Measurements from ENCODE around the gene SFMBT2. TPM values are rescaled to one million over a fixed set of nuclear protein-coding genes. Genes with fewer than 3 reads are reported as not detected.
A peak's percentile ranks its signal among the peaks of the same experiment; 100 is the strongest.

The SFMBT2 gene
- total RNA-seq, 2 experiments from 2014 or later = 50.6 to 52.4 TPM

DNA sequence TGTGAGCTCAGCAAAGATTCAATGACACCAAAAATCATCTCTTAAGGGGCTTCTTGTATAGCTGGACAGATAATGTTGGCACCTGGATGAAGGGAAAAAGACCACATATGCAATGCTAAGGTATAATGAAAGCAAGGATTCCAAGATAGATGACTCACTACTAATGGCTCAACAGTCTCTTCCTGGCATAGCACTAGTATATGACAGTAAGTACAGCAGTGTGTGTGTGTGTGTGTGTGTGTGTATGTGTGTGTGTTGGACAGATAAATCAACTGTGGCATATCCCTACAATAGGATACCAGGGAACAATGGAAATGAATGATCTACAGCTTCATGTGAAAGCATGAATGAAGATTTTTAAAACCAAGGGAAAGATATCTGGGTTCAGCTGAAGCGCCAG is 257.1 kb downstream of the SFMBT2 start:
- H3K9me3 Mint-ChIP-seq = no peaks in the 10 kb centered on the region
- H3K36me3 Mint-ChIP-seq = peaks cover 28% of the 10 kb centered on the region
- peaks cover 9% of the 10 kb centered on the region for H3K4me1 Mint-ChIP-seq
- H3K27ac Mint-ChIP-seq = no peak overlapping the region
- ATAC-seq (ENCODE audit: low read depth) (no peak), DNase-seq (no peak)
- POLR2A ChIA-PET = interaction anchor here (1.4 kb wide), 1 partner anchor 39 kb away, joined by 3 read pairs; no protein-coding TSS in a partner anchor
- no peak overlapping the region for H3K4me3 Mint-ChIP-seq
- peaks cover 16% of the 10 kb centered on the region for H3K27me3 Mint-ChIP-seq

DNA sequence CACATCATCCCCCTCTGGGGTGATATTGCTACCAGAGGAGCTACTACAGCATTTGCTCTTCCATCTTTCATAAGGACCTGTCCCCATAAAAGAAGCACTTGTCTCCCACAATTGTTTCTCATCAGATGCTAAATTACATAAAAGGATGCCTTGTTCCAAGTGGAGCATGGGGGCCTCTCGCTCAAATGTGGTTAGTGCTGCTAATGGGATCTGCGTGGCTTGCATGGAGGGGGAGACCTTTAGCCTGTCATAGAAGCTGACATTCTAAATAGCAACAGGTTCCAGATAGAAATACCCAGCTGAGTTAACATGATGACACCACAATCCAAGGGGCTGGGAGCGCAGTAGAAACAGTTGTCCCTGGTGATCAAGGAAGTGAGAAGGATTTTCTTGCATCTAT is 257.9 kb downstream of the SFMBT2 start:
- Mint-ChIP-seq H3K27me3 (peaks cover 19% of the 10 kb centered on the region), H3K4me1 (peaks cover 8% of the 10 kb centered on the region), H3K27ac (no peak overlapping the region), H3K36me3 (peaks cover 24% of the 10 kb centered on the region), H3K9me3 (no peaks in the 10 kb centered on the region), H3K4me3 (no peak overlapping the region)
- no peak for DNase-seq
- ATAC-seq (ENCODE audit: low read depth) = no peak
- POLR2A ChIA-PET = interaction anchor here (1.4 kb wide), 1 partner anchor 40 kb away, joined by 3 read pairs; no protein-coding TSS in a partner anchor

DNA sequence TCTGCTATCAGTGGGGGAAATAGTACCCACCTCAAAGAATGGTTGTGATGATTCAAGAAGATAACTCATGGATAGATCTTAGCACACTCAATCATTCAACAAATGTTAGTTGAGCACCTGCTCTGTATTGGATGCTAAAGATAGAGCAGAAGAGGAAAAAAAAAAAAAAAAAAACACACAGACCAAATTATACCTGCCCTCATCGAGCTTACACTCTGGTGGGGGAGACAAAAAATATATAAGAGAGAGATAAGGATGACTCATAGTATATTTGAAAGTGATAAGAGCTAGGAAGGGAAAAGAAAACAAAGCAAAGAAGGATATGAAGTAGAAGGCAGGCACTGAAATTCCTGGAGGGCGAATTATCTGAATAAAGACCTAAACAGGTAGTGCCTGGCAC is 258.5 kb downstream of the SFMBT2 start:
- DNase-seq = no peak
- H3K27ac Mint-ChIP-seq = no peak overlapping the region
- peaks cover 19% of the 10 kb centered on the region for H3K36me3 Mint-ChIP-seq
- H3K4me1 Mint-ChIP-seq = peaks cover 6% of the 10 kb centered on the region
- H3K27me3 Mint-ChIP-seq = peaks cover 19% of the 10 kb centered on the region
- no peaks in the 10 kb centered on the region for H3K9me3 Mint-ChIP-seq
- H3K4me3 Mint-ChIP-seq = no peak overlapping the region
- ATAC-seq (ENCODE audit: low read depth) = no peak
- POLR2A ChIA-PET = no interaction called here

DNA sequence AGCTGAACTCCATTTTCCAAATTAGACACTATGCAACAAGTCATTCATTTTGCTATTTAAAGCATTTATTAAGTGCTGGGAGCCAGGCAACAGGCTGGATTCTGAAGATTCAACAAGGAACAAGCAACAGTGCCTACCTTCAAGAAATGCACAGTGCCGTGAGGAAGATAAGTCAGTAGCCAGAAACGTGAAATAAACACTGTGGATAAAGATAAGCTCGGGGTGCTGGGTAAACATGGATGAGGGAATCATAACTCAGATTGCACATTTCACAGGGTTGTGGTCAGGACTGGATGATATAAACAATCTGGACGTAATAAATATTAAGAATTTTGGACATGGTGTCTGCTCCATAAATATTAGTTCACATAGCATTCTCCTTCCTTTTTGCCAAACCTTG is 259.3 kb downstream of the SFMBT2 start:
- no peak overlapping the region for H3K27ac Mint-ChIP-seq
- DNase-seq (no peak), ATAC-seq (ENCODE audit: low read depth) (no peak)
- peaks cover 12% of the 10 kb centered on the region for H3K36me3 Mint-ChIP-seq
- no peak overlapping the region for H3K4me3 Mint-ChIP-seq
- H3K4me1 Mint-ChIP-seq = peaks cover 5% of the 10 kb centered on the region
- POLR2A ChIA-PET = no interaction called here
- peaks cover 23% of the 10 kb centered on the region for H3K27me3 Mint-ChIP-seq
- H3K9me3 Mint-ChIP-seq = no peaks in the 10 kb centered on the region

DNA sequence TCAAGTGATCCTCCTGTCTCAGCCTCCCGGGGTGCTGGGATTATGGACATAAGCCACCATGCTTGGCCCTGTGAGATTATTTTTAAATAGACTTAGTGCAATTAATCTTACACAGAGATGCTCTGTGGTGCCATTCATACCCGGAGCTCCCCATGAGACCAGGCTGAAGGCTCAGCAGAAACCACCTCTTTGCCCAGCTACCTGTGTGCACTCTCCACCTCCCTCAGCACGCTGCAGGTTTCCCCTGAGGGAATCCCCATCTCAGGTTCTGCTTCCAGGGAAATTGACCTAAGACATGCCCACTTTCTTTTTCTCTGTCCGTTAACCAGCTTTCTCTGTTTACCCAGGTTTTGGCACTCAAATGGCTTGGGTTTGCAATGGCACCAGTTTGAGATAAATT is 260.5 kb downstream of the SFMBT2 start:
- DNase-seq = no peak
- POLR2A ChIA-PET = no interaction called here
- peaks cover 5% of the 10 kb centered on the region for H3K4me1 Mint-ChIP-seq
- no peak for ATAC-seq (ENCODE audit: low read depth)
- H3K27ac Mint-ChIP-seq = no peak overlapping the region
- H3K4me3 Mint-ChIP-seq = no peak overlapping the region
- H3K36me3 Mint-ChIP-seq = no peaks in the 10 kb centered on the region
- no peaks in the 10 kb centered on the region for H3K9me3 Mint-ChIP-seq
- H3K27me3 Mint-ChIP-seq = peaks cover 31% of the 10 kb centered on the region

DNA sequence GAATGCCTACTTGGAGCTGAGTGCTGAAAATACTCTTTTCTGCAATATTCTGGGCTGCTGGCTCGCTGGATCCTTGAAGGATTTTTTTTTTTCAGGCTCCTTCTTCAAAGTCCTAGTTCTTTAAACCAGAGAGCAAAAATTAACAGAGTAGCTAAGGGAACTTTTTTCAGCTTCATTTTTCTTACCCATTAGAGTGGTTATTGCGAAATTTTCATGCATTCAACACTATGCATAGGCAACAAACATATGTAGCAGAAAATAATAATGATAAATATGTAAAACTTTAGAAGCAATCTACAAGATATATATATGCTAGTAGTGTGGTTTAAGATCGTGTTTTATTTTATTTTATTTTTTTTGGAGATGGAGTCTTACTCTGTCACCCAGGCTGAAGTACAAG is 264.6 kb downstream of the SFMBT2 start:
- no peak for ATAC-seq (ENCODE audit: low read depth)
- Mint-ChIP-seq H3K36me3 (peaks cover 1% of the 10 kb centered on the region), H3K27me3 (peaks cover 37% of the 10 kb centered on the region), H3K9me3 (peaks cover 2% of the 10 kb centered on the region), H3K27ac (no peak overlapping the region), H3K4me1 (peaks cover 4% of the 10 kb centered on the region), H3K4me3 (no peak overlapping the region)
- POLR2A ChIA-PET = no interaction called here
- no peak for DNase-seq

DNA sequence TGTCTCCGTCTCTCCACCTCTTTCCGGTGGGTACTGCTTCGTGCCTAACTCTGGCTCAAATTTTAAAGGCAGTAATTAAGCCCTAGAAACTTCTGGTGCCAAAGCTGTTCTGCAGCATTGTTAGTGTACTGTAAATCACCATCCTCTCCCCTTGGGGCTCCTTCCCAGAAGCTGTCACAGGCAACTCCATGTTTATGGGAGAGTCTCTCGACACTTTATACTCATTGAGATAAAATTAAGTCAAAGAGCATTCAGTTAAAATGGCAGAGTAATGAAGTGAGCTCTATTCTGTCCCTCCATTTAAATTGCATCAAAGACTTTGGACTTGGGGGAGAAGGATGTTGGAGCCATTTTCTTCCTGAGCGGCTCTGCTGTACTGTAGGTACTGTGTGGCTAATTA is 274.8 kb downstream of the SFMBT2 start:
- DNase-seq (no peak), ATAC-seq (ENCODE audit: low read depth) (no peak)
- POLR2A ChIA-PET = no interaction called here
- Mint-ChIP-seq H3K4me3 (no peak overlapping the region), H3K27me3 (peaks cover 14% of the 10 kb centered on the region), H3K4me1 (peaks cover 8% of the 10 kb centered on the region), H3K27ac (no peak overlapping the region), H3K36me3 (peaks cover 4% of the 10 kb centered on the region), H3K9me3 (no peaks in the 10 kb centered on the region)

DNA sequence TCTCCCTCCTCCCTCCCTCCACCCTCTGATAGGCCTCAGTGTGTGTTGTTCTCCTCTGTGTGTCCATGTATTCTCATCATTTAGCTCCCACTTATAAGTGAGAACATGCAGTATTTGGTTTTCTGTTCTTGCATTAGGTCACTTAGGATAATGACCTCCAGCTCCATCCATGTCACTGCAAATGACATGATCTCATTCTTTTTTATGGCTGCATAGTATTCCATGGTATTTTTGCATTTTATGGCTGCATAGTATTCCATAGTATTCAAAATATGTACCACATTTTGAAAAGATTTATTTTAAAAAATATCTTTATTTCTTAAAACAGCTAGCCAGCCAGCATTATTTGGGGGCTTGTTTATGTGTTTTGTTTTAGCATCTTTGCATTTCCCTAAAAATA is 275.6 kb downstream of the SFMBT2 start:
- no peak overlapping the region for H3K27ac Mint-ChIP-seq
- peaks cover 14% of the 10 kb centered on the region for H3K27me3 Mint-ChIP-seq
- ATAC-seq (ENCODE audit: low read depth) (no peak), DNase-seq (no peak)
- no peak overlapping the region for H3K4me3 Mint-ChIP-seq
- POLR2A ChIA-PET = interaction anchor here (1.2 to 1.3 kb wide), 2 partner anchors 43 to 57 kb away, joined by 3 to 4 read pairs; no protein-coding TSS in a partner anchor
- peaks cover 8% of the 10 kb centered on the region for H3K4me1 Mint-ChIP-seq
- H3K9me3 Mint-ChIP-seq = no peaks in the 10 kb centered on the region
- peaks cover 4% of the 10 kb centered on the region for H3K36me3 Mint-ChIP-seq

DNA sequence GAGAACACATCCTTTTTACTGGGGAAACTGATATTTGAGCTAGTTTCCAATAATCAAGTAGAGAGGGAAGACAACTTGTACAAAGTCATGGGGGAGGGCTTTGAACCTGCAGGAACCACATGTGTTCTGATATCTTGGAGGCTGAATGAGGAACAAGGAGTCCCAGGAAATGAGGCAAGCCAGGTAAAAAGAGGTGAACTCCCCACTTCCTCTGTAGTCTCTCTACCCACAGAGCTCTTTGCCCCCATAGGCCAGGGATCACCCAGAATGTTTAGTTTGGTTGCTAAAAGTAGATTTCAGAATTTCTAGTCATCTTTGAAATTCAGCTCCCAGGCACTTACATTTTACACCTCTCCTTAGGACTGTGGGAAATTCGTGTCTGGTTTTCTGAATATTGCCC is 276.4 kb downstream of the SFMBT2 start:
- POLR2A ChIA-PET = interaction anchor here (0.6 to 1.3 kb wide), 3 partner anchors 21 to 58 kb away, joined by 3 to 4 read pairs (median 3); no protein-coding TSS in a partner anchor
- Mint-ChIP-seq H3K4me3 (peak overlapping the region; percentile 5), H3K36me3 (peaks cover 4% of the 10 kb centered on the region), H3K9me3 (no peaks in the 10 kb centered on the region), H3K27me3 (peaks cover 17% of the 10 kb centered on the region), H3K4me1 (peaks cover 8% of the 10 kb centered on the region), H3K27ac (no peak overlapping the region)
- DNase-seq = no peak
- no peak for ATAC-seq (ENCODE audit: low read depth)

DNA sequence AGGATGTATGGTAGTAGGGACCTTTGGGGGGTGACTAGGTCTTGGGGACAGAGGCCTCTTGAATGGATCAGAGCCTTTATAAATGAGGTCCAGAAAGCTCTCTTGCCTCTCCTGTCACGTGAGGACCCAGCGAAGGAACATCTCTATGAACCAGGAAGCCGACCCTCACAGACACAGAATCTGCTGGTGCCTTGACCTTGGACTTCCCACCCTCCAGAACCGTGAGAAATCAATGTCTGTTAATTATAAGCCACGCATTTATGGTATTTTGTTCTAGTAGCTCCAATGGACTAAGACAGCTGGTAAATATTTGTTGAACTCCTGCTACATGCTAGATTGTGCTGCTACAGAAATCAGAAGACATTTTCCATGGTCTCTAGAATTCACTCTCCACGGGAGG is 276.9 kb downstream of the SFMBT2 start:
- peaks cover 21% of the 10 kb centered on the region for H3K27me3 Mint-ChIP-seq
- no peak overlapping the region for H3K4me3 Mint-ChIP-seq
- POLR2A ChIA-PET = interaction anchor here (0.6 to 1.3 kb wide), 4 partner anchors 21 to 221 kb away, joined by 3 to 4 read pairs (median 3); no protein-coding TSS in a partner anchor
- H3K27ac Mint-ChIP-seq = no peak overlapping the region
- DNase-seq (no peak), ATAC-seq (ENCODE audit: low read depth) (no peak)
- peaks cover 1% of the 10 kb centered on the region for H3K9me3 Mint-ChIP-seq
- peaks cover 4% of the 10 kb centered on the region for H3K36me3 Mint-ChIP-seq
- H3K4me1 Mint-ChIP-seq = peaks cover 8% of the 10 kb centered on the region

DNA sequence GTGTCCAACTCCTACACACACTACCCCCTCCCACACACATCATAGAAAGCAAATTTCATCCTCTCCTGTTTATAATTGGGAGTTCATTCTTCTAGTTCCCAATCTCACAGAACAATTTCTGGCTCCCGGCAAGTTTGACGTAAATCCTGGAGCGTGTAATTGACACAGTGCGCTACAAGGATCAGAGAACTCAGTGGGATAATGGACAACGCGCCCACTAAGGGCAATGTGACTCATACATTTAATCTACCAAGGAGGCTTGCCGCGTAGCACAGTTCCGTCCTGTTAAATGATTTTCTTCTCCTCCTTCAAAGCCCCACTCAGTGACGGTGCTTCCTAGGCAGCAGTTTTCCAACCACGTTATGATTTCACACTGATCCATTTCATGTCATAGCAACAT is 277.6 kb downstream of the SFMBT2 start:
- H3K36me3 Mint-ChIP-seq = peaks cover 4% of the 10 kb centered on the region
- POLR2A ChIA-PET = no interaction called here
- DNase-seq = no peak
- no peak overlapping the region for H3K4me3 Mint-ChIP-seq
- H3K27ac Mint-ChIP-seq = no peak overlapping the region
- peaks cover 21% of the 10 kb centered on the region for H3K27me3 Mint-ChIP-seq
- peaks cover 1% of the 10 kb centered on the region for H3K9me3 Mint-ChIP-seq
- ATAC-seq (ENCODE audit: low read depth) = no peak
- peaks cover 8% of the 10 kb centered on the region for H3K4me1 Mint-ChIP-seq

DNA sequence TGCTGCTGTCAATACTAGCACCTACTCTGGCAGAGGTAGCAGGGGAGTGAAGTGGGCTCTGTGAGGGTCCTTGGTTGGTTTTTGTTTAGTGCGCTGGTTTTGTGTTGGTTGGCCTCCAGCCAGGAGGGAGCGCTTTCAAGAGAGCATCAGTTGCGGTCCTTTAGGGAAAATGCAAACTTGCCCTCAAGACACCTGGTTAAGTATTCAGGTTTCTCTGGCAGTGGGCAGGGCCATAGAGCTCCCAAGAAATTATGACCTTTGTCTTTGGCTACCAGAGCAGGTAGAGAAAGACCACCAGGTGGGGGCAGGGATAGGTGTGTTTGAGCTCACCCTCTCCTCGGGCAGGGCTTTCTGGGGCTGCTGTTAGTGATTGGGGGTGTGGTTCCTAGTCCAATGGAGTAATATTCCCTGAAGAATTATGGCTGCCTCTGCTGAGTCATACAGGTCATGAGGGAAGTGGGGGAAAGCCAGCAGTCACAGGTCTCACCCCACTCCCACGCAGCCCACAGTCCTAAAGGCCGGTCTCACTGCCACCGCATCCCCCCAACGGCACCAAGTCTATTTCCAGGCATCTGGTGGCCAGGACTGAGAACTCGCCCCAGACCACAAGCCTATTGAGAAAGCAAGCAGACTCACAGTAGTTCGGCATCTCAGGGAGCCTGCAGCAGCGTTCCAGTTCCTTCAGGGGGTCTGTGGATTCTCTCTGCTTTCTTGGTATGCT is 280.5 kb downstream of the SFMBT2 start:
- Mint-ChIP-seq H3K27ac (peak overlapping the region; percentile 8), H3K9me3 (peaks cover 1% of the 10 kb centered on the region), H3K4me3 (no peak overlapping the region), H3K4me1 (peaks cover 8% of the 10 kb centered on the region), H3K36me3 (peaks cover 4% of the 10 kb centered on the region), H3K27me3 (peaks cover 31% of the 10 kb centered on the region)
- no peak for ATAC-seq (ENCODE audit: low read depth)
- POLR2A ChIA-PET = no interaction called here
- no peak for DNase-seq

DNA sequence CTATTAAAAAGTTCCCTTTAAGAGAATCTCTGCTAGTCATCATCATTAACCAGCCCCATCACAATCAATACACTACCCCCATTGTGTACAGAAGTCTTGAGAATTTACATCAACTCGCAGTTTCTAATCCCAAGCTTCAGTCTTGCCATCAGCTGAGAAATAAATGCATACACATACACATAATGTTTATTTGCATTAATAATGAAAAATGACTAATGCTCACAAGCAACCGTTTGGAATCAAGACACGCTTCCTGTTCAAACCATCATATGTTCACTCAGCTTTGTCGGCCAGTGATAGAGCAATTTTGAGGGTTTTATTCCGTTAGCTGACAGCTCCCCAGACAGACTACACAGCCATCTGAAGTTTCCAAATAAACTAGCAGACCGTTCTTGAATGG is 287.1 kb downstream of the SFMBT2 start:
- POLR2A ChIA-PET = no interaction called here
- H3K27ac Mint-ChIP-seq = no peak overlapping the region
- no peak overlapping the region for H3K4me3 Mint-ChIP-seq
- H3K9me3 Mint-ChIP-seq = no peaks in the 10 kb centered on the region
- peaks cover 5% of the 10 kb centered on the region for H3K4me1 Mint-ChIP-seq
- no peak for DNase-seq
- no peak for ATAC-seq (ENCODE audit: low read depth)
- H3K36me3 Mint-ChIP-seq = no peaks in the 10 kb centered on the region
- peaks cover 36% of the 10 kb centered on the region for H3K27me3 Mint-ChIP-seq

DNA sequence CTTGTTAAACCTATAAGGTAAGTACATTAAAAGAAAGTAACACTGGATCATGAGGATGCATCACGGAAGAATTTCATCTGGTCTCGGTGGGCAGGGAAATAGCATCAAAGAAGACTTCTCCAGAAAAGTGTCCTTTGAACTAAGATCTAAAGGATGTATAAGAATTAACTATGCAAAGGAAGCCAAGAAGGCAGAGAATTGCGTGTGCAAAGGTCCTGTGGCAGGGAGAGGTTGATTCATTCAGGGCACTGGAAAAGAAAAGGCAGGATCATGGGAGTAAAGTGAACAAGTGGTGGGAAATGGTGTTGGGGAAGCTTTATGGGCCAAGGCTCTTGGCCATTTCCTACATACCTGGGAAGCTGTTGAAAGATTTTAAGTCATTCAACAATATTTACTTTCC is 288.3 kb downstream of the SFMBT2 start:
- no peaks in the 10 kb centered on the region for H3K36me3 Mint-ChIP-seq
- H3K9me3 Mint-ChIP-seq = no peaks in the 10 kb centered on the region
- H3K27me3 Mint-ChIP-seq = peaks cover 43% of the 10 kb centered on the region
- peaks cover 5% of the 10 kb centered on the region for H3K4me1 Mint-ChIP-seq
- POLR2A ChIA-PET = no interaction called here
- ATAC-seq (ENCODE audit: low read depth) (no peak), DNase-seq (no peak)
- H3K4me3 Mint-ChIP-seq = no peak overlapping the region
- H3K27ac Mint-ChIP-seq = no peak overlapping the region

Measured in activated naive CD8-positive, alpha-beta T cell treated with anti-CD3 and anti-CD28 coated beads, Interleukin-2, amount 10 ng/mL, durations not matched to agents 7 days and 5 days (primary cell).